ENCODE measurements around the gene MPZL2.

The MPZL2 gene

DNA sequence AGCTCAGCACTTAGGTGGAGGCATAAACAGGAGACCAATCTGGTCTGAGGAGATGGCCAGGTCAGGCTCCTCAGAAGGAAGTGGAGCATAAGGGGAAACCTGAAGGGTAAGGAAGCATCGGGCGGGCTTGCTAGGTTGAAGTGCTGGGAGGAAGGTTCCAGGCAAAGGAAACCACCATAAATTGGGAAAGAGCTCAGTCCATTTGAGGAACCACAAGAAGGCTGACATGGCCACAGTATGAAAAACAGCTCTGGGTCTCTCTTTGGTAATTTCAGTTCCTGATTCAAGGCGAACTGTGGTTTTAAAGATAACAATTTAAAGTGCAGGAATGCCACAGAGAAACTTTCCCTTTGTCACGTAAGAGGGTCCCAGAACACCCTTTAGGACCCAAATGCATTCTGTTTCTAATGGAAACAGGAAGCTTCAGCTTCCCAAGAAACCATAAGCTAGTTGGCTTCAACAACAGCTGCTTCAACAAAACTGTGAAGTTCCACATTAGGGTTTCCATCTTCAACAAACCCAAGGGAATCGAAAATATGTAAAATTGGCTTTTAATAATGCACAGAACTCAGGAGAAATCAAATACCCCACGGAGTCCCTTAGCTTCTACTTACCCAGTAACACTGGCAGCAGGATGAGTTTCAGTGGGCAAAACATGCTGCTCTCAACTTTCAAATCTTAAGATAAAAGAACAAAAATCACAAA, 49.7 kb downstream of the MPZL2 start:
- TF ChIP-seq POLR2AphosphoS5 (IDR thresholded peaks at IDR 0.05; ENCODE audit: low read depth, low read length) (no peak), SIN3A (IDR thresholded peaks at IDR 0.05; ENCODE audit: borderline replicate concordance, insufficient read depth, low read length) (no peak), TAF1 (IDR thresholded peaks at IDR 0.05; ENCODE audit: borderline replicate concordance, insufficient read depth, low read length) (no peak), FOXP2 (optimal IDR thresholded peaks at IDR 0.05; ENCODE audit: borderline replicate concordance, extremely low read depth, extremely low read length, insufficient read depth) (no peak)
- TF ChIP-seq, protein P1, sequence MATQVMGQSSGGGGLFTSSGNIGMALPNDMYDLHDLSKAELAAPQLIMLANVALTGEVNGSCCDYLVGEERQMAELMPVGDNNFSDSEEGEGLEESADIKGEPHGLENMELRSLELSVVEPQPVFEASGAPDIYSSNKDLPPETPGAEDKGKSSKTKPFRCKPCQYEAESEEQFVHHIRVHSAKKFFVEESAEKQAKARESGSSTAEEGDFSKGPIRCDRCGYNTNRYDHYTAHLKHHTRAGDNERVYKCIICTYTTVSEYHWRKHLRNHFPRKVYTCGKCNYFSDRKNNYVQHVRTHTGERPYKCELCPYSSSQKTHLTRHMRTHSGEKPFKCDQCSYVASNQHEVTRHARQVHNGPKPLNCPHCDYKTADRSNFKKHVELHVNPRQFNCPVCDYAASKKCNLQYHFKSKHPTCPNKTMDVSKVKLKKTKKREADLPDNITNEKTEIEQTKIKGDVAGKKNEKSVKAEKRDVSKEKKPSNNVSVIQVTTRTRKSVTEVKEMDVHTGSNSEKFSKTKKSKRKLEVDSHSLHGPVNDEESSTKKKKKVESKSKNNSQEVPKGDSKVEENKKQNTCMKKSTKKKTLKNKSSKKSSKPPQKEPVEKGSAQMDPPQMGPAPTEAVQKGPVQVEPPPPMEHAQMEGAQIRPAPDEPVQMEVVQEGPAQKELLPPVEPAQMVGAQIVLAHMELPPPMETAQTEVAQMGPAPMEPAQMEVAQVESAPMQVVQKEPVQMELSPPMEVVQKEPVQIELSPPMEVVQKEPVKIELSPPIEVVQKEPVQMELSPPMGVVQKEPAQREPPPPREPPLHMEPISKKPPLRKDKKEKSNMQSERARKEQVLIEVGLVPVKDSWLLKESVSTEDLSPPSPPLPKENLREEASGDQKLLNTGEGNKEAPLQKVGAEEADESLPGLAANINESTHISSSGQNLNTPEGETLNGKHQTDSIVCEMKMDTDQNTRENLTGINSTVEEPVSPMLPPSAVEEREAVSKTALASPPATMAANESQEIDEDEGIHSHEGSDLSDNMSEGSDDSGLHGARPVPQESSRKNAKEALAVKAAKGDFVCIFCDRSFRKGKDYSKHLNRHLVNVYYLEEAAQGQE (IDR thresholded peaks at IDR 0.05; ENCODE audit: insufficient read depth in 1 of 2, low read depth in 2 of 2, low read length in 2 of 2) = no peak

DNA sequence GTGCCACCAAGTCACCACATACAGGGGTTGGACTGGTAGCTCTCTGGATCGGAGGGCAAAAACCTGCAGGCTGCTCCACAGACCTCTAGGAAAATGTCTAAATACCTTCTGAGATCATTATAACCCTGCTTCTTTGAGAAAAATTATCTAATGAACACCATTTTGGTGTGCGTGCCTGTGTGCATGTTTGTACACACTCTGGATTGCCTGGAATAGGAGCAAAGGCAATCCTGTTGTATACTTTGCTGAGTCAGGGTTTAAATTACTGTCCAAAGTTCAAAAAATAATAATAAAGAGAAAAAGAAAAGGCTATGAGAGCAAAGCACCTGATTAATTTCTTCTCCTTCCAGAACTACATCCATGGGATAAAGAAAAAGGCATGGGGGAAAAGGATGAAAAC, 50.3 kb downstream of the MPZL2 start:
- no peak for TF ChIP-seq POLR2AphosphoS5 (IDR thresholded peaks at IDR 0.05; ENCODE audit: low read depth, low read length)
- TF ChIP-seq FOXP2 (optimal IDR thresholded peaks at IDR 0.05; ENCODE audit: borderline replicate concordance, extremely low read depth, extremely low read length, insufficient read depth) = no peak
- TF ChIP-seq TAF1 (IDR thresholded peaks at IDR 0.05; ENCODE audit: borderline replicate concordance, insufficient read depth, low read length) = no peak
- no peak for TF ChIP-seq SIN3A (IDR thresholded peaks at IDR 0.05; ENCODE audit: borderline replicate concordance, insufficient read depth, low read length)
- TF ChIP-seq, protein P1 (IDR thresholded peaks at IDR 0.05; ENCODE audit: insufficient read depth in 1 of 2, low read depth in 2 of 2, low read length in 2 of 2) = no peak

DNA sequence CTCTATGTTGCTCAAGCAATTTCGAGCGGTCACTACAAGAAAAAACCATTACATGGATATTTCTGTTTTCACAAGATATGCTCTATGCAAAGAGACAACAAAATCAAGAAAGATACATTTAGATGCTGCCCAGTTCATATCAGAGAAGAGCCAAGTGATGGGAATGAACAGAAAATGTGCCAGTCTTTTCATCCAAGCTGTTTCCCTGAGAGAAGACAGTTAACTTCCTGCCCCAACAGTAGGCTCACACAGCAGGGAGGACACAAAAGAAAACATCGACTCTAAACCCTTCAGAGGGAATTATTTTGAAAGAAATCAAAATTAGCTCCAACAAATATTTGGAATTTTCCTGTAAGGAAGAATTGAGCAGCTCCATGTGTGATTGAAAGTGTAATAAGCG, 50.9 kb downstream of the MPZL2 start:
- TF ChIP-seq POLR2AphosphoS5 (IDR thresholded peaks at IDR 0.05; ENCODE audit: low read depth, low read length) (no peak), SIN3A (IDR thresholded peaks at IDR 0.05; ENCODE audit: borderline replicate concordance, insufficient read depth, low read length) (no peak), TAF1 (IDR thresholded peaks at IDR 0.05; ENCODE audit: borderline replicate concordance, insufficient read depth, low read length) (no peak), FOXP2 (optimal IDR thresholded peaks at IDR 0.05; ENCODE audit: borderline replicate concordance, extremely low read depth, extremely low read length, insufficient read depth) (no peak)
- TF ChIP-seq, protein P1 (IDR thresholded peaks at IDR 0.05; ENCODE audit: insufficient read depth in 1 of 2, low read depth in 2 of 2, low read length in 2 of 2) = no peak

DNA sequence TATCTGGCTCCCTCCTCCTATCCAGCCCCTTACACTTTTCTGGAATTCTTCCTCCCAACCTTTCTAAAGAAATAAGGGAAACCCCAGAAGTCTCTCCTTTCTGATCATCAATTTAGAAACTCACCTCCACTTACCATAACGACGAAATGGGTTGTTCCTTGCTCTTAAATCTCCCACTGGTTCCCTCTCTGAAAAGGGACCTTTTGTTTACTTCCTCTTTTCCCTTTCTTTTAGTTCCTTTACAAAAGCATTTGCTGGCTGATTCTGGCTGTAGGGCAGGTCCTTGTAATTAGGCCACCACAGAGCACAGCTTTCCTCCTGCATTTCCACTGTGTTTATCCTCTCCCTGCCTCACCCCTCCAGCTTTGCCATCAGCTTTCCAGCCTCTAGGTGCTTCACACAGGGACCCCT, 51.3 kb downstream of the MPZL2 start:
- no peak for TF ChIP-seq FOXP2 (optimal IDR thresholded peaks at IDR 0.05; ENCODE audit: borderline replicate concordance, extremely low read depth, extremely low read length, insufficient read depth)
- no peak for TF ChIP-seq TAF1 (IDR thresholded peaks at IDR 0.05; ENCODE audit: borderline replicate concordance, insufficient read depth, low read length)
- no peak for TF ChIP-seq SIN3A (IDR thresholded peaks at IDR 0.05; ENCODE audit: borderline replicate concordance, insufficient read depth, low read length)
- TF ChIP-seq, protein P1 (IDR thresholded peaks at IDR 0.05; ENCODE audit: insufficient read depth in 1 of 2, low read depth in 2 of 2, low read length in 2 of 2) = no peak
- no peak for TF ChIP-seq POLR2AphosphoS5 (IDR thresholded peaks at IDR 0.05; ENCODE audit: low read depth, low read length)
